NCI-H2081 (cell line): Measurements from ENCODE around the gene CNTN4.
"Not testable (repeated sequence)": the region's sequence is repeated elsewhere in the genome, so short reads cannot be mapped to it uniquely, and the experiment has no call there.

Experiments
- DNase-seq, 2 experiments: peaks; one replicate each; lab custom pipeline; 2025; lab: John Stamatoyannopoulos, UW

The CNTN4 gene

DNA sequence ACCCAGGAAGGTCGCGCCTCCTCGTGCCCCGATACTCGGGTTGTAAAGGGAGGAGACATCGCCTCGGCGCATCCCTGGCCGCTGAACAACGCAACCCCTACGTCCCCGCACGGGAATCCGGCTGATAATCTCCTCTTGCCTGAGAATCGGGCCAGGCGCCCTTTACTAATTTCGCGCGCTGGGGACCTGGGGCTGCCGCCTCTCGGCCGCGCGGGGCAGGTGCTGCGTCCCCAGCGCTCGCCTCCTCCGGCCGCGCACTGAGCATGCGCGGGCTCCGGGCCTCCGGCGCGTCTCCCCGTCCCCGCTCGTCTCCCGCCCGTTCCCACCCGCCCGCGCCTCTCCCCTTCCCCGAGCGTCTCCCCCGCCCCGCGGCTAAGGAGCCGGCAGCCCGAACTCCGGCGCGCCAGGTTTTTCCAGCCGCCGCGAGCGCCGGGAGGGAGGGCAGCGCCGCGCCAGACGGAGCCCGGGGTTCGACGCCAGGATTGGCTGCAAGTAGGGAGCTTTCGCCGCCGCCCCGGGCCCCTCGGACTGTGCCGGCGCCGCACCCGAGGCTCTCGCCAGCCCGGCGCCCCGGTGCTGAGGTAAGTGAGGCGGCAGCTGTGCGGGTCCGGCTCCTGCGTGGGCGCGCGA is at the start of gene CNTN4:
CNTN4 (plus strand) TSS at position 469 of the 630 bp plus-strand sequence.
- DNase-seq = peak; percentile 90

DNA sequence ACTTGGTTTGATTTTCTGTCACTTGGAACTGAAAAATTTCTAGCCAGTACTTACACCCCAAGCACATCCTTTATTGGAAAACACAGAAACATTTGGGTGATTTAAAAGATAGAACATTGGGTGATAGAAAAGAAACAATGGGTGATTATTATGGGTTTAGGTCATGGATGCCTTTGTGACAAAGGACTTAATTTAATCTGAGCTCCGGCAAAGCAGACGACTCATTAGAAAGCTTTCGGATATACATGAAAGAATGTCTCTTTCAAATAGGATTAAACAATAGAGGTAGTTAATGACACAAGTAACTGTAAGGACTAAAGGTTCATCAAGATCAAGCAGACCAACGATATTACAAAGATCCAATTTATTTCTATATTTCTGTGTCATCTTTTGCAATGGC is 37.3 kb upstream of the CNTN4 start:
- DNase-seq = no peak

DNA sequence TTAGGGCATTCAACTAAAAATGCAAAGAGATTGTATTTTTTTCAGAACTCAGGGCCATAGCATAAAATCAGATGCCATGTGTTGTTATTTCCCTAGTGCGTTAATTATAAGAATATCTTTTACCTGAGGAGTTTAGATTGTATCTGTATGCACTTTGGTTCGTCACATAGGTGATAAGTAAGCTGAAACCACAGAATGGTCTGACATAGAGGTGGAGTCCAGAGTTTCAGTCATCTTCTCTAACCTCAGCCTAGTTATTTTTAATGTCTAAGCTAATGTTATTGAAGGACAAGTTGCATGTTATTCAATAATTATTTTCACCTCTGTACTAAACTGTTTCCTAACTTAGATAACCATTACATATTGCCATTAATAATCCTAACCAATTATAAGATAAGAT is 27.1 kb upstream of the CNTN4 start:
- no peak for DNase-seq

GRCh38 chr3:2078821-2079220 is 19.8 kb upstream of the CNTN4 start:
- DNase-seq = no peak

DNA sequence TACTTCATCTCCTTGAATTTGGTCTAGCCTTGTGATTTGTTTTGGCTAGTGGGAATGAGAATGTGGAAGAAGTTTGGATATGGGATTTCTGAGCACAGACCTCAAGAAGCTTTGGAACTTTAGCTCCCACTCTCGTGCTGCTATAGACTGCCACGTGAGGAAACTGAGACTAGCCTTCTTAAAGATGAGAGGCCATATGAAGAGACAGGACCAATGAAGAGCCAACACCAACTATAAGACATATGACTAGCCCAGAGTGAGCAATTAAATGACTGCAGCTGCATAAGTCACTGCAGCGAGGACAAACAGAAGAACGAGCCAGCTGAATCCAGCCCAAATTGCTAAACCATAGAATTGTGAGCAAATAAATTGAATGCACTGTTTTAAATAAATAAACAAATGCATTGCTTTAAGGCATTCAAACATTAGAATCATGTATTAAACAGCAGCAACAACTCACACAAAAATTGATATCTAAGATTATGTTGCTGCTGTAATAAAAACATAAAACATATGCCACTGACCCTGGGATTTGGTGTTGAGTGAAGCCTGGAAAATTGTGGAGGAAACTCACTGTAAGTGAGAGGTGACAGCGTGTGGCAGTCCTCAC is 15.7 kb upstream of the CNTN4 start:
- DNase-seq = no peak

- not testable (repeated sequence) for DNase-seq
These were observed 15.1 kb upstream of the CNTN4 start for GRCh38 chr3:2083558-2083957.

DNA sequence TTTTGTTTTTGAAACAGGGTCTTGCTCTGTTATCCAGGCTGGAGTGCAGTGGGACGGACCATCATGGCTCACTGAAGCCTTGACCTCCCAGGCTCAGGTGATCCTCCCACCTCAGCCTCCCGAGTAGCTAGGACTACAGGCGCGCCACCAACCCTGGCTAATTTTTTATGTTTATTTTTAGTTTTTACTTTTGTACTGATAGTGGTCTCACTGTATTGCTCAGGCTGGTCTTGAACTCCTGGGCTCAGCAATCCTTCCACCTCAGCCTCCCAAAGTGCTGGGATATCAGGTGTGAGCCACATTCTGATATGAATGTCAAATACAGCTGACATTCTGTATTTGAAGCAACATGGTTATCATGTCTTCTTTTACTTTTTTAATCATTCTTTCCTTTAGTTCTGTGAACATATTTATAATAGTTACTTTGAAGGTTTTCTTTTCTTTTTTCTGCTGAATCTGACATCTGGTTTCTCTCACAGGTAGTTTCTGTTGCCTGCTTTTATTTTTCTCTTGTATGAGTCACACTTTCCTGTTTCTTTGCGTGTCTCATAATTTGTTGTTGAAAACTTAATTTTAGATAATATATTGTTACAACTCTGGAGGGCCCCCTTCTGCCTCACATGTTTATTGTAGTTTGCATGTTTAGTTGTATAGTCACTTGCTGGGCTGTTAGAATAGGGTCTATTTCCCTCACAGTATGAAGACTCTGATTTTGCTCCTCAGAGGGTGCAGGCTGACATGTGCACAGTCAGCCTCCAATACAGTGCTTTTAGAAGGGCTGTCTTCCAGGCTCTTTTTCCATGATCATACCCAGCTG is 8.4 kb upstream of the CNTN4 start:
- no peak for DNase-seq

GRCh38 chr3:2092758-2093157 is 5.9 kb upstream of the CNTN4 start:
- DNase-seq = no peak

DNA sequence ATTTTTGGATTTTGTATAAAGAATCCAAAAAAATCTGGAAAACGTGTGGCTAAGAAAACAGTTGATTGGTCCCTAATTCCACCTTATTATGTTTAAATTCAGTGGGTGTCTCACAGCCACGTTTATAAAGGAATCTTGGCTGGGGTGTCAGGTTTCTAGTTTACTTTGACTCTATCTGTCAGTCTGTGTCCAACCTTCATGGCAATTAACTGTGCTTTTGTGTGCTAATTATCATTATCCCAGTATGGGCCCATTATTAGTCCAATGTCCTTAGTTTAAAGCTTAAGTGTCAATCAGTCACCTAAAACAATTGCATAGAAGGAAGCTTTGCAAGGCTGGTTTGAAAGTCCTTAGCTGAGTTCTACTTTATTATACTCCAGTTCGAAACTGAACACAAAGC is 3.7 kb upstream of the CNTN4 start:
- no peak for DNase-seq

DNA sequence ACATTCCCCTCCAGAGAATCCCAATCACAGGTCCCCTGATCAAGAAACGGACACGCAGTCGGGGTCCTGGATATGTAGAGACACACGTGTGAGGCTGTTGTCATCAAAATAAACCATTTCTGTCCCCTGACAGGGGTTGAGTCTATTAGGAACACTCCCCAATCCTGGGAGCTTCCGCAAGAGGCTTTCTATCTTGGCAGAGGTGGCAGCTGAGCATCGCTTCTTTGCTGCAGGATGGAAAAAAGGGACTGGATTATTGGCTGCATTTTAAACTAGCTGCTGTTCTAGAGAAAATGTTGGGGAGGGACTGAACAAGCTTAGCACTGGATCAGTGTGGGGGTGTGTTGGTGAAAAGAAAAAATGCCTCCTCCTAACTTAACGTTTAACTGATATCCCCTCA is 2.5 kb upstream of the CNTN4 start:
- no peak for DNase-seq

GRCh38 chr3:2097641-2098191 is 950 bp upstream of the CNTN4 start:
- no peak for DNase-seq

GRCh38 chr3:2099028-2099671 is 484 bp downstream of the CNTN4 start:
- DNase-seq = peak; percentile 34 to 62

DNA sequence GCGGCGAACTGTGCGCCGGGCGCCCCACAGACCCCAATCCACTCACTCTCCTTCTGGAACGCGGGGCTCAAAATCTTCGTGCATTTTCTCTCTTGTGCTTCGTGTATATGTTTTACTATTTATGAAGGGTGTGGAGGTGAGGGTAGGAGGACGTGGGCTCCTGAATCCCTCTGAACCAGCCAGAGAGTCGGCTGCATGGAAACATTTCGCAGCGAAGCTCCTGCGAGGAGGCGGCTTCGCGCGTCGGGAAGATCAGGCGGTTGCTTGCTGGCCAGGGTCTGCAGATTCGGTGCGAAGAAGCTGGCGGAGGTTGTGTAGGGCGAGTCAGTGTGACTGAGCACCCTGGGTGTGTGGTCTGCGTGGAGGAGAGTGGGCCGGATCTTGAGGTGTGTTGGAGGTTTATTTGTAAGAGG is 1.1 kb downstream of the CNTN4 start:
- DNase-seq = peak in 1 of 2 experiments; percentile 26

GRCh38 chr3:2106438-2106837 is 7.8 kb downstream of the CNTN4 start:
- no peak for DNase-seq

DNA sequence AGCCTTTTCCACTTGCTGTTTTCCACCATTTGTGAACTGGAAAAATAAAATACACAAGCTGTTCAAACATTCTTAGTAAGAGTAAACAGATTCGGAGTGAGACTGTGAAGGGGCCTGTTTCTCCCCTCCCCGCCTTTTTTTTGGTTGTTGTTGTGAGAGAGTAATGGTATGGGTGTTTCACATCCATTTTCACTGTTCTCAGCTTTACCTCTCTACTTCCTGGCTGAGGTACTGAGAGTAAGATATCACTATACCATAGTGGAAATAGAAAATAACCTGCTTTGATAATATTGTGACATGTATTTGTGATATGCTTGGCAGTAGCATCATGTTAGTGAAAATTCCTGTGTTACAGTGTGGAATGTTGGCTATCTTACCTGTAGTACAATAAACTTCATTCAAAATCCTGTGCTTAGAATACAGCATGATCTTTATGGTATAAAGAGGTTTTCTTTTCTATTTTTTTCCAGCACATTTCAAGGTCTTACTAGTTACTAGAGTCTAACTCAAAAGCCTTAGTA is 12.0 kb downstream of the CNTN4 start:
- DNase-seq = no peak

DNA sequence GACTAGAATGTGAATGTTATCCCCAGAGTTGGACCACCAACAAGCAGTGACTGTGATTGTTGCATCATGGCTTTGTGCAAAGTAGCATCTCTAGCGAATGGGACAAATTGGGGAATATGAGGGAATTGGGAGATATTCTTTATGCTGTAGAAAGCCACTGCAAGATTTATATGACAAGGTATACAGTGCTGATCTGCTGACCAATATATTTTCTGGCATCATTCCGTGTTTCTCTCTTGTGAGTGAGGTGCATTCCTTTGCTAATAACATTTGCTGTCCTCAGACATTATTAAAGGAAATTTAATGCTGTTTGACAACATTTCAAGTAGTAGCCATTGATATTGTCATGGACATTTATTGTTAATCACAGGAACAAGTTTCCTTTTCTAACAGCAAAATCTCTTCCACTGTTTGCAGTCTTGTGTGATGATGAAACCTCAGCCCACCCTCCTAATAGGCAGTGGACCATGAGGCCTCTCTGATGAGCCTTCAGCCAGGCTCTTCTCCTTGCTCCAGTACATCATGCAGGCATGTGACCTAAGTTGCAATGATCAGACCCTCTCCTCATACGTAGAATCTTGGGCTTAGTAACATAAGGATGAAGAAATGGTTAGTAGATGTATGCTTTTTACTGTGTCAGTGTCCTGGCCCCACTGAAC is 16.1 kb downstream of the CNTN4 start:
- DNase-seq = no peak

GRCh38 chr3:2130726-2131125 is 32.1 kb downstream of the CNTN4 start:
- DNase-seq = no peak

DNA sequence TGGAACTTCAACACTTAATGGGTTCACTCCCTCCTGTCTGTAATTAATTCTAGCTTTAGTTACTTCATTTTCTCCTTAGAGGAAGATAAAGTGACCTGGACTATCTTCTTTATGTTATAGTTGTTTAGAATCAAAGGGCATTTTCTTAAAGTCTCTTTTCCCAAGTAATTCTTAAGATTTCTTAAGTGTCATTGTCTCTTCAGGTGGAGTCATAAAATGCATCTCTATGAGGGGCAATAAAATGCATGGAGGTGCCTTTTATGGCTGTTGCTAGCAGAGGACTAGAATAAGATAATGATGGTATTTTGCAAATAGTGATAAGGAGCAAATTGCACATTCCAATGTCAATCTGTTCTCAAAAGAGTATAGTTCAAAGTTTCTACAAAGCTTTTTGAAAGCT is 34.5 kb downstream of the CNTN4 start:
- DNase-seq = no peak

GRCh38 chr3:2137651-2138050 is 39.0 kb downstream of the CNTN4 start:
- no peak for DNase-seq

DNA sequence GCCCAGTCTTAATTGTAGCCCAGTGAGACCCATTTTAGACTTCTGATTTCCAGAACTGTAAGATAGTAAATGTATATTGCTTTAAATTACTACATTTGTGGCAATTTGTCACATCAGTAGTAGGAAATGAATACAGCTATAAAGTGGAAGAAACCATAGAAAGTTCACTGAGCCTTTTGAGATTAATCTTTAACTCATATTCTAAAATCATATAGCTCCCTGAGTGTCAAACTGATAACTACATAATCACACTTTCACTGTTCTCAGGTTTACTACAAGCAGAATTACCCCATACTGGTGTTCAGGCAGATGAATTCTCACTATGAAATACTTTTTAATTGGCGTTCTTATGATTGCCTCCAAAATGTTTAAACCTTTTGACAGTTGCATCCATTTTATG is 42.8 kb downstream of the CNTN4 start:
- DNase-seq = no peak

DNA sequence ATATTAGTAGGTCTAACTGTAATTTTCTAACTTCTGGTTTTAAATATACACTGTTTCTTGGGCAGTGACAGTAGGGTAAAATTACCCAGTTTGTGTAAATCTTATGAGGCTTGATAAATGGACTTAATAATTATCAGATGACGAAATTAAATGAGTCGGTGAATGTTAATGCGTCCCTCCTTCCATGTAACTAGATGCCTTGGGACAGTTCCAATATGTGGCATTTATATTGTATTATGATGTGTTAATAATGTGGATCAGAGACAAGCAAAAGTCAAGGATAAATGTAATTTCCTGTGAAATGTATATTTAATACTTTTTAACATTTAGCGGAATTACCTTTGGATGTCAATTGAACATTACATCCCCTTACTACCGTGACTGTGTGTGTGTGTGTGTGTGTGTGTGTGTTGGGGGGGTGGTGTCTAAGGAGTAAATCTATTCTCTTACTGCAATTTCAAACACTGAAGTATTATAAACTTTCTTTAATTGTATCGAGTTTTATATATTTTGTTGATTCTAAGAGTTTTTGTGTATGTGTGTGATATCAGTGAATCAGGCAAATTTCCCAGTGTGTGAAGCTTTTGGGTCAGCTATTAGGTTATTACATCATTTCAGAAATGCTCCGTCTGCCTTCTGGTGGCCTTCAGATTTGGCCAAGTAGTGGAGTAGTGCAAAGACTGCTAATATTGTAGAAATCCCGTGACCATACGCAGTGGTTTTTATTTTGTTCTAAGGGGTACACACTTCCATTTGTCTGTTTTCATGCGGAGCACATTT is 50.1 kb downstream of the CNTN4 start:
- DNase-seq = no peak
